ENCODE measurements around the gene TSHZ2.

DNA sequence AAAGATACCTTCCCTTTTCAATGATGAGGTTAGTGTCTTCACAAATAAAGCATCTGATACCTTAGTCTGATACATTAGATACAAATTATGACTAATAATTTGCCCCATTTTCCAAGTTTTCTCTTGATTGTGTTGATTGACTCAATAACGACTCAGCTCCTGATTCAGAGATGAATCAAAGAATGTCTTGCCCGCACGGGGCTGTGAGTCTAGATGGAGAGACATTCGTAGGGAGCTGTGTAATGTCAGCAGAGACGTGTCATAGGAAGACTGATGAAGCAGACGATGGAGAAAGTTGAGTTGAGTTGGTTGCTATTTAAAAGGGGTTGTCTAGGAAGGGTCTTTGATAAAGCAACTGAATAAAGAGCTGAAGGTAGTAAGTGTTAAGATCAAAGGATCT is 78.2 kb downstream of the TSHZ2 start:
- TF ChIP-seq, protein P1, sequence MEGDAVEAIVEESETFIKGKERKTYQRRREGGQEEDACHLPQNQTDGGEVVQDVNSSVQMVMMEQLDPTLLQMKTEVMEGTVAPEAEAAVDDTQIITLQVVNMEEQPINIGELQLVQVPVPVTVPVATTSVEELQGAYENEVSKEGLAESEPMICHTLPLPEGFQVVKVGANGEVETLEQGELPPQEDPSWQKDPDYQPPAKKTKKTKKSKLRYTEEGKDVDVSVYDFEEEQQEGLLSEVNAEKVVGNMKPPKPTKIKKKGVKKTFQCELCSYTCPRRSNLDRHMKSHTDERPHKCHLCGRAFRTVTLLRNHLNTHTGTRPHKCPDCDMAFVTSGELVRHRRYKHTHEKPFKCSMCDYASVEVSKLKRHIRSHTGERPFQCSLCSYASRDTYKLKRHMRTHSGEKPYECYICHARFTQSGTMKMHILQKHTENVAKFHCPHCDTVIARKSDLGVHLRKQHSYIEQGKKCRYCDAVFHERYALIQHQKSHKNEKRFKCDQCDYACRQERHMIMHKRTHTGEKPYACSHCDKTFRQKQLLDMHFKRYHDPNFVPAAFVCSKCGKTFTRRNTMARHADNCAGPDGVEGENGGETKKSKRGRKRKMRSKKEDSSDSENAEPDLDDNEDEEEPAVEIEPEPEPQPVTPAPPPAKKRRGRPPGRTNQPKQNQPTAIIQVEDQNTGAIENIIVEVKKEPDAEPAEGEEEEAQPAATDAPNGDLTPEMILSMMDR (IDR thresholded peaks at IDR 0.05) = no peak
- no peak for TF ChIP-seq ZFX (IDR thresholded peaks at IDR 0.05; ENCODE audit: borderline replicate concordance)
